H9 (cell line): ENCODE measurements around the gene F12. TPM values are rescaled to one million over a fixed set of nuclear protein-coding genes. Genes with fewer than 3 reads are reported as not detected.

Source experiments
- DNase-seq: peaks from one replicate; pipeline ENCODE4 v3.0.0-alpha.2; 2017
- H2AFZ ChIP-seq: one replicate; pipeline ENCODE4 v1.6.1; 2013; ENCODE audit warnings: mild to moderate bottlenecking, low read length, control low read depth, moderate library complexity
- H2AK5ac ChIP-seq: 2 replicates; pipeline ENCODE4 v1.6.1; 2013; ENCODE audit warnings: low read length, control low read depth, mixed read lengths; ENCODE audit not compliant: insufficient read length
- H2BK120ac ChIP-seq: one replicate; pipeline ENCODE4 v1.6.1; 2013; ENCODE audit warnings: low read depth, mild to moderate bottlenecking, low read length, control low read depth, inconsistent platforms; ENCODE audit not compliant: poor library complexity, severe bottlenecking
- H2BK12ac ChIP-seq: 2 replicates; pipeline ENCODE4 v1.6.1; 2013; ENCODE audit warnings: low read length, control low read depth, mixed read lengths, low read depth; ENCODE audit not compliant: insufficient read length
- H2BK15ac ChIP-seq: 2 replicates; pipeline ENCODE4 v1.6.1; 2013; ENCODE audit warnings: low read depth, low read length, control low read depth
- H2BK20ac ChIP-seq: one replicate; pipeline ENCODE4 v1.6.1; 2013; ENCODE audit warnings: low read depth, mild to moderate bottlenecking, low read length, control low read depth, inconsistent platforms; ENCODE audit not compliant: poor library complexity, severe bottlenecking
- H2BK5ac ChIP-seq: 2 replicates; pipeline ENCODE4 v1.6.1; 2013; ENCODE audit warnings: low read length, control low read depth, mixed read lengths; ENCODE audit not compliant: insufficient read length
- H3K14ac ChIP-seq: 2 replicates; pipeline ENCODE4 v1.6.1; 2013; ENCODE audit warnings: low read length, control low read depth; ENCODE audit not compliant: insufficient read depth
- H3K18ac ChIP-seq: 2 replicates; pipeline ENCODE4 v1.6.1; 2013; ENCODE audit warnings: low read depth, mild to moderate bottlenecking, mixed read lengths, low read length, control low read depth; ENCODE audit not compliant: insufficient read length
- H3K23ac ChIP-seq: 2 replicates; pipeline ENCODE4 v1.6.1; 2013; ENCODE audit warnings: low read length, control low read depth, mixed read lengths, low read depth; ENCODE audit not compliant: insufficient read length
- H3K23me2 ChIP-seq: 2 replicates; pipeline ENCODE4 v1.6.1; 2013; ENCODE audit warnings: low read depth, mild to moderate bottlenecking, mixed read lengths, low read length, control low read depth; ENCODE audit not compliant: insufficient read length, poor library complexity, severe bottlenecking
- H3K27ac ChIP-seq: 2 replicates; pipeline ENCODE4 v1.5.1; 2013; ENCODE audit warnings: low read length, control low read depth, mixed read lengths, low read depth; ENCODE audit not compliant: insufficient read length
- H3K27me3 ChIP-seq: 2 replicates; pipeline ENCODE4 v1.6.1; 2013; ENCODE audit warnings: low read length, control low read depth, inconsistent platforms; ENCODE audit not compliant: insufficient read depth
- H3K4ac ChIP-seq: 2 replicates; pipeline ENCODE4 v1.6.1; 2013; ENCODE audit warnings: low read depth, mild to moderate bottlenecking, control low read depth, inconsistent platforms, low read length, moderate library complexity
- H3K4me1 ChIP-seq: 2 replicates; pipeline ENCODE4 v1.6.1; 2013; ENCODE audit warnings: low read length, control low read depth, inconsistent platforms; ENCODE audit not compliant: insufficient read depth
- H3K4me2 ChIP-seq: 2 replicates; pipeline ENCODE4 v1.6.1; 2013; ENCODE audit warnings: low read length, control low read depth, mixed read lengths; ENCODE audit not compliant: insufficient read length, insufficient read depth
- H3K56ac ChIP-seq: 2 replicates; pipeline ENCODE4 v1.6.1; 2013; ENCODE audit warnings: low read depth, mild to moderate bottlenecking, mixed read lengths, low read length, control low read depth; ENCODE audit not compliant: insufficient read length
- H3K79me1 ChIP-seq: 2 replicates; pipeline ENCODE4 v1.6.1; 2013; ENCODE audit warnings: low read depth, mild to moderate bottlenecking, moderate library complexity, low read length, control low read depth, inconsistent platforms; ENCODE audit not compliant: insufficient read depth, poor library complexity, severe bottlenecking
- H3K79me2 ChIP-seq: 2 replicates; pipeline ENCODE4 v1.6.1; 2013; ENCODE audit warnings: low read length, control low read depth, inconsistent platforms; ENCODE audit not compliant: insufficient read depth
- H3K9ac ChIP-seq: 2 replicates; pipeline ENCODE4 v1.6.1; 2013; ENCODE audit warnings: low read length, control low read depth, mixed read lengths; ENCODE audit not compliant: insufficient read length; ENCODE audit errors: extremely low read depth
- H3K9me3 ChIP-seq: one replicate; pipeline ENCODE4 v1.6.1; 2013; ENCODE audit warnings: low read depth, low read length, inconsistent platforms; ENCODE audit not compliant: control insufficient read depth
- H3T11ph ChIP-seq: one replicate; pipeline ENCODE4 v1.6.1; 2013; ENCODE audit warnings: mild to moderate bottlenecking, low read length, control low read depth, inconsistent platforms
- H4K20me1 ChIP-seq: one replicate; pipeline ENCODE4 v1.6.1; 2013; ENCODE audit not compliant: control insufficient read depth, insufficient read length, insufficient read depth
- H4K5ac ChIP-seq: 2 replicates; pipeline ENCODE4 v1.6.1; 2013; ENCODE audit warnings: low read depth, mild to moderate bottlenecking, mixed read lengths, low read length, control low read depth; ENCODE audit not compliant: insufficient read length
- H4K8ac ChIP-seq: replicated peaks from 2 replicates; pipeline ENCODE4 v1.6.1; 2013; ENCODE audit warnings: low read length, control low read depth, mixed read lengths, low read depth; ENCODE audit not compliant: insufficient read length
- H4K91ac ChIP-seq: 2 replicates; pipeline ENCODE4 v1.6.1; 2013; ENCODE audit warnings: low read depth, mild to moderate bottlenecking, moderate library complexity, mixed read lengths, low read length, control low read depth; ENCODE audit not compliant: insufficient read length
- H3K27ac Mint-ChIP-seq, 3 experiments: 2 replicates in 2 of 3; 3 replicates in 1 of 3; pipeline ENCODE4 v1.8.0; 2020 to 2021; ENCODE audit warnings: mixed read lengths in 3 of 3, mild to moderate bottlenecking in 1 of 3, moderate library complexity in 1 of 3
- H3K27me3 Mint-ChIP-seq: 2 replicates; pipeline ENCODE4 v1.8.0; 2021; ENCODE audit warnings: low read depth, mild to moderate bottlenecking, moderate library complexity, mixed read lengths
- H3K36me3 Mint-ChIP-seq, 3 experiments: 2 replicates in 2 of 3; 3 replicates in 1 of 3; pipeline ENCODE4 v1.8.0; 2020 to 2021; ENCODE audit warnings: low read depth in 3 of 3, mixed read lengths in 3 of 3; ENCODE audit not compliant: insufficient read depth in 1 of 3
- H3K4me1 Mint-ChIP-seq, 2 experiments: 2 replicates each; pipeline ENCODE4 v1.8.0; 2020; ENCODE audit warnings: mixed read lengths in 2 of 2
- H3K4me3 Mint-ChIP-seq, 2 experiments: 2 replicates in 1 of 2; 3 replicates in 1 of 2; pipeline ENCODE4 v1.8.0; 2020 to 2021; ENCODE audit warnings: mild to moderate bottlenecking in 2 of 2, mixed read lengths in 2 of 2, moderate library complexity in 1 of 2
- H3K9me3 Mint-ChIP-seq, 2 experiments: 2 replicates in 1 of 2; 3 replicates in 1 of 2; pipeline ENCODE4 v1.8.0; 2020; ENCODE audit warnings: mild to moderate bottlenecking in 2 of 2, mixed read lengths in 2 of 2, moderate library complexity in 1 of 2
- CTCF ChIP-seq: fragments of 200-600 bp; sonication (generic); conservative IDR thresholded peaks from 3 replicates; pipeline ENCODE4 v1.8.0; 2021; ENCODE audit warnings: antibody characterized with exemption, mild to moderate bottlenecking
- WGBS: extraction: QIAGEN DNeasy Blood & Tissue Kit; methylation state at CpG from one replicate; pipeline ENCODE4 v1.1.7; 2013; ENCODE audit warnings: missing lambda C conversion rate, low lambda C conversion rate, mixed read lengths; ENCODE audit not compliant: insufficient read length; ENCODE audit errors: extremely low coverage; 5-methylcytosine and 5-hydroxymethylcytosine counted together
- total RNA-seq: library from RNA; stranded (reverse); gene quantifications from 2 replicates; pipeline ENCODE4 v1.2.1, GENCODE V29; 2021

The F12 gene
- total RNA-seq, 1 experiment from 2014 or later: 3.5 TPM

- no peak overlapping the region for H2BK12ac ChIP-seq
- Mint-ChIP-seq H3K4me1 (peaks cover 10 to 11% of the 10 kb centered on the region in 2 experiments), H3K27me3 (peaks cover 97% of the 10 kb centered on the region), H3K9me3 (peaks cover 0 to 2% of the 10 kb centered on the region in 2 experiments; a peak in 2 of 5 replicates), H3K36me3 (no peaks in the 10 kb centered on the region), H3K4me3 (no peak overlapping the region), H3K27ac (no peak overlapping the region)
- H3K4me2 ChIP-seq: no peak overlapping the region
- no peak for DNase-seq
- H4K20me1 ChIP-seq: no peaks in the 10 kb centered on the region
- no peak overlapping the region for H3K18ac ChIP-seq
- H3K56ac ChIP-seq: no peak overlapping the region
- H3K9ac ChIP-seq: no peak overlapping the region
- no peak overlapping the region for H2AFZ ChIP-seq
- no peak overlapping the region for H3K14ac ChIP-seq
- H4K91ac ChIP-seq: no peak overlapping the region
- H3K9me3 ChIP-seq: no peaks in the 10 kb centered on the region
- no peak overlapping the region for H3K27ac ChIP-seq
- TF ChIP-seq CTCF: no peak
- H3K23me2 ChIP-seq: peaks cover 23% of the 10 kb centered on the region
- no CpG with 5 or more reads among the region's 5 CpGs for WGBS
- peaks cover 12% of the 10 kb centered on the region; the same call in 1 of the 2 replicates for H3K27me3 ChIP-seq
- no peak overlapping the region for H4K5ac ChIP-seq
- H2BK20ac ChIP-seq: no peak overlapping the region
- no peaks in the 10 kb centered on the region for H3K79me1 ChIP-seq
- H2AK5ac ChIP-seq: no peak overlapping the region
- H4K8ac ChIP-seq: no peak overlapping the region
- H3T11ph ChIP-seq: no peak overlapping the region
- H3K4ac ChIP-seq: no peak overlapping the region
- no peaks in the 10 kb centered on the region for H3K79me2 ChIP-seq
- H3K23ac ChIP-seq: no peak overlapping the region
- no peak overlapping the region for H2BK5ac ChIP-seq
- no peaks in the 10 kb centered on the region for H3K4me1 ChIP-seq
- H2BK120ac ChIP-seq: no peak overlapping the region
- H2BK15ac ChIP-seq: no peak overlapping the region
These were observed 3.6 kb downstream of the F12 start for GRCh38 chr5:177405805-177406204.
